Measurements from ENCODE around the gene TMEM184C.
A peak's percentile ranks its signal among the peaks of the same experiment; 100 is the strongest.

The TMEM184C gene

DNA sequence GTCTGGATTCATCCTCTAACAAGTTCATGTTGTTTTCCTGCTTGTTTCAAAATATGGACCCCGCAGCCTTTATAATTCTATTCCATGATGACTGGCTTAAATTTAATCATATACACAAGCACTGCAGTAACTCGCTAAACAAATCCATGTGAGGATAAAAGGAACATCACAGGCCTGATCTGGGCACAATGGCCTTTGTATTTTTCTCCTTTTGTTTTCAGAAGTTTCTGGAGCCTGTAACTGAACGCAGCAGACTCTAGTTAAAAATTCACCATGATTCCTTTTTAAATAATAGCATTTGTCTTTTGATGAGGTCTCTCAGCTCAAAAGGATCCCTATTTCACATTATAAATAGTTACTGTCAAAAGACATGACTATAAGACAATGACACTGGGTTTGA is 30.2 kb upstream of the TMEM184C start:
- TF ChIP-seq, protein P1, sequence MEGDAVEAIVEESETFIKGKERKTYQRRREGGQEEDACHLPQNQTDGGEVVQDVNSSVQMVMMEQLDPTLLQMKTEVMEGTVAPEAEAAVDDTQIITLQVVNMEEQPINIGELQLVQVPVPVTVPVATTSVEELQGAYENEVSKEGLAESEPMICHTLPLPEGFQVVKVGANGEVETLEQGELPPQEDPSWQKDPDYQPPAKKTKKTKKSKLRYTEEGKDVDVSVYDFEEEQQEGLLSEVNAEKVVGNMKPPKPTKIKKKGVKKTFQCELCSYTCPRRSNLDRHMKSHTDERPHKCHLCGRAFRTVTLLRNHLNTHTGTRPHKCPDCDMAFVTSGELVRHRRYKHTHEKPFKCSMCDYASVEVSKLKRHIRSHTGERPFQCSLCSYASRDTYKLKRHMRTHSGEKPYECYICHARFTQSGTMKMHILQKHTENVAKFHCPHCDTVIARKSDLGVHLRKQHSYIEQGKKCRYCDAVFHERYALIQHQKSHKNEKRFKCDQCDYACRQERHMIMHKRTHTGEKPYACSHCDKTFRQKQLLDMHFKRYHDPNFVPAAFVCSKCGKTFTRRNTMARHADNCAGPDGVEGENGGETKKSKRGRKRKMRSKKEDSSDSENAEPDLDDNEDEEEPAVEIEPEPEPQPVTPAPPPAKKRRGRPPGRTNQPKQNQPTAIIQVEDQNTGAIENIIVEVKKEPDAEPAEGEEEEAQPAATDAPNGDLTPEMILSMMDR (IDR thresholded peaks at IDR 0.05; ENCODE audit: low read length, missing control alignments): no peak
- no peak overlapping the region for H3K4me3 ChIP-seq (replicated peaks; ENCODE audit: low read depth, low read length)
- no peak for DNase-seq (ENCODE audit: low read depth)

DNA sequence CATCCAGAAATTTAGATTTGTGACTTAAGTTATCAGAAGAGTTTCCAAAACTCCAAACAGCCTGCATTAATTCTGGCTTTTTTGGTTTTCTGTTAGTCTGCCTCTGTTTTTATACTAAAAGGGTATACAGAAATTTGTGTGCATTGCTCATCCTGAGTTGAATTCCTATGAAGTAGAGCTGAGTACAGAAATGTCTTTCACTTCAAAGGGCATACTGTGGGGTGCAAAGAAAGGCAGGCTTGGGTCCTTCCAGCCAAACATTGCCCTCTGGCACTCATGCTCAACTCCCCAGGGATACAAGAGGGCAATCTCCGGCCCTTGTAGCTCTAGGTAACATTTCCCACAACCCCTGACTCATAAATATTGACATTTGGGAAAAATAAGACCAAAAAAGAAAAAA is 27.6 kb upstream of the TMEM184C start:
- TF ChIP-seq, protein P1 (IDR thresholded peaks at IDR 0.05; ENCODE audit: low read length, missing control alignments): no peak
- no peak for DNase-seq (ENCODE audit: low read depth)
- H3K4me3 ChIP-seq (replicated peaks; ENCODE audit: low read depth, low read length): no peak overlapping the region

DNA sequence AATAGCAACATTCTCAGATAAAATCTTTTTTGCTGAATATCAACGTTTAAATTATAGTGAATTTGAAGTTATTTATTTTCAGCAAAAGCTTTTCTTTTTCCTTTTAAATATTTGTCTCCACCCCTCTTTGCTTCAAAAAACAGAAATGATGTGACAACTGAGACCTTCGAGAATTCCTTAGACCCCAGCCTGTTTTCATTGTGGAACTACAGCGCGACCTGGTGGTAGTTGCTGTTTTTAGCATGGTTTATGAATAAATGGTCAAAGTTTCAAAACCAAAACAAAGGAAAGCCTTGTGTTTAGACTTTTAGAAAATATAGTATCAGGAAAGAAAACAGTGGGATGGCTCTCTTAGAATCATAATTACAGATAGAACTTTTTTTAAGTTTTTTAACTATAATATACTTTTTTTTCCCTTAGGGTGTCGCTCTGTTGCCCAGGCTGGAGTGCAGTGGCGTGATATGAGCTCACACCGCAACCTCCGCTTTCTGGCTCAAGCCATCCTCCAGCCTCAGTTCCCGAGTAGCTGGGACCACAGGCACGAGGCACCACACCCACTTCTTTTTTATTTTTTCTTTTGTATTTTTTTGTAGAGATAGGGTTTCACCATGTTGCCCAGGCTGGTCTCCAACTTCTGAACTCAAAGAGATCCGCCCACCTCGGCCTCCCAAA is 26.8 kb upstream of the TMEM184C start:
- TF ChIP-seq, protein P1 (IDR thresholded peaks at IDR 0.05; ENCODE audit: low read length, missing control alignments): peak; percentile 76
- peak; percentile 87 for DNase-seq (ENCODE audit: low read depth)
- H3K4me3 ChIP-seq (replicated peaks; ENCODE audit: low read depth, low read length): no peak overlapping the region

DNA sequence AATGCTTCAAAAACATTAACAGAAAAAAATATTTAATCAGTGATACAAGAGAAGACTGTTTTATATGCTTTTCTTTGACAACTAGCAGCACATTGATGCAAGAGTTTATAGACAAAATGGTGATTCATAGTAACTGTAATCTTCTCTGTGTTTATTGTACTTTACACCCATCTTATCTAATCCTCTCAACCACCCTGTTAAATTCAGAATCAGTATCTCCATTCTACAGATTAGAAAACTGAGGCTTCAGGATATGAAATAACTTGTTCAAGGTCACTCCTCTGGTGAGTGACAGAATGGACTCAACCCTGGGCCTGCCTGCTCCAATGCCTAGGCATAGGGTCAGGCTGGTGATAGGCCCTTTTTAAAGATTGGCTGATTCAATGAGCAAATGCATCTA is 26.1 kb upstream of the TMEM184C start:
- DNase-seq (ENCODE audit: low read depth): no peak
- no peak overlapping the region for H3K4me3 ChIP-seq (replicated peaks; ENCODE audit: low read depth, low read length)
- TF ChIP-seq, protein P1 (IDR thresholded peaks at IDR 0.05; ENCODE audit: low read length, missing control alignments): no peak

DNA sequence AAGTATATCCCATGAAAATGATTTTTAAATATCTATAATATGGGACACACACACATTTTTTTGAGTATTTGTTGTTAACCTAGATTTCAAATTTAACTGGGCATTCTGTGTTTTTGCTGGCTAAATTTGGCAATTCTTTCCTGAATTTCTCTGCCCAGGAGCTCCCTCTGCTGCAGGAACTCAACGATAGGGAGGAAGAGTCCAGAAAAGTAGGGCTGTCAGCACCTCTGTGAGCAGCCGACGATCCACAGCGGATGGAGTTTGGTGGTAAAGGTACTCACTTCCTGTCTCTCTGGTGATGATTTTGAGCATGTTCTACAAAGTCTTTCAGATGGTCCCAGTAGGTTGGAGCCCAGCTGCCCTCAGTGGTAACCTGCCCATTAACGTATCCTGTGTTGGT is 23.1 kb upstream of the TMEM184C start:
- TF ChIP-seq, protein P1 (IDR thresholded peaks at IDR 0.05; ENCODE audit: low read length, missing control alignments): peak; percentile 38
- no peak overlapping the region for H3K4me3 ChIP-seq (replicated peaks; ENCODE audit: low read depth, low read length)

DNA sequence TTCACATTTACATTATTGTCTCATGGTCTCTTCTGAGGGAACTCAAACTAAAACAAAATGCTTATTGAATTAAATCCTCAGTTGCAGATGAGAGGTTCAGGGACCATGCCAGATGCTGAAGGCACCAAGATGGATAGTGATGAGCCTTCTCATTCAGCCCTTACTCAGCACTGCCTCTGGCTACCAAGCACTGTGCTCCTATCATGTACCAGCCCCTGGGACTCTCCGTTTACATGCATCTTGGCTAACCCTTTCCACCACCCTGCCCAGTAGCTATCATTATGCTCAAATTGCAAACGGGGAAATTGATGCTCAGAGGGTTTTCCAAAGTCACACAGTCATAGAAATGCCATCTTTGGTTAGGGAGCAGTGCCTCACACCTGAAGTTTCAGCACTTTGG is 22.6 kb upstream of the TMEM184C start:
- TF ChIP-seq, protein P1 (IDR thresholded peaks at IDR 0.05; ENCODE audit: low read length, missing control alignments): no peak
- DNase-seq (ENCODE audit: low read depth): no peak
- no peak overlapping the region for H3K4me3 ChIP-seq (replicated peaks; ENCODE audit: low read depth, low read length)

More for the DNA sequence above, 23.1 kb upstream of the TMEM184C start:
- DNase-seq (ENCODE audit: low read depth): no peak

DNA sequence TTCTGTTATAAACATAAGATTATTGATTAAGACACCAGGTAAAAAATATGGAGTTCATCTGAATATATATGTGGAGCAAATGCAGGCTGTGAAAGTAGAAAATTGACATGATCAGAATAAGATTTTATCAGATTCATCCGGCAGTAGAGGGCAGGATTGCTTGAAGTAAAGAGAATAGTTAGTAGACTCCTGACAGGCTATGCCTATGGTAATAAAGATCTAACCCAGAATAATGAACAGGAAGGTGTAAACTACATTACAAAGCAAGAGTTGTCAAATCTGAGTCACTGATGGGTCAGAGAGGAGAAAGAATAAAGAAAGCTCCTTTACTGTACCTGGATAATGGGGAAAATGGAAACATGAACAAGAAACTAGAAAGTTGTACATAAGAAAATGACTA is 20.8 kb upstream of the TMEM184C start:
- no peak for DNase-seq (ENCODE audit: low read depth)
- no peak overlapping the region for H3K4me3 ChIP-seq (replicated peaks; ENCODE audit: low read depth, low read length)
- TF ChIP-seq, protein P1 (IDR thresholded peaks at IDR 0.05; ENCODE audit: low read length, missing control alignments): no peak
